ENCODE measurements around the gene GUCY2C.

The GUCY2C gene

DNA sequence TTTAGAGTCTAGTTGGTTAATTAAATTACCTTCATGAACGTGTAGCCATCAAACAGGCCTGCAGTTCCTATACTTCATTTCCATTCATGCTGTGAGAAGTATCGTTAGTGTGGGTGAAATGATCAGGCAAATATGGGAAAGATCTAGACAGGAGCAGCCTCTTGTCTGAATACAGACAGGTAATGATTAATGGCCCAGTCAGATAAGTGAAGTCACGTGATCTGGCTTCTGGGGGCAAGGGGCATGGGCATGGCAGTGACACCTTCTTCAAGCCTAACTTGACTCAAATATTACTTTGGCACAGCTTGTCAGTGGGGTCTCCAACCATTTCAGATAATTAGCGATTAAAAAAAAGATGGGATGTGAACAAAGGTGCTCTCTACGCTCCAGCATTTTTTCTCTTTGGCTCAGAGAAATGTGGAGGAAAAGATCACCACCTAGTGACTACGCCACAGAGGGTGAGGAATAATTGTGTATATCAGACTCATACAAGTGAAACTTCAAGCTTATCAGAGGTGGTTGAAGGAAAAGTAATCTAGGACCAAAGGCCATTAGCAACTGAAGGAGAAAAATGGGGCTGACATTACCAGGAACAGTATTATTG, 17.8 kb downstream of the GUCY2C start:
- no peak for DNase-seq (ENCODE audit: low read depth in 1 of 2, low spot score in 1 of 2)
- TF ChIP-seq SPI1 (IDR thresholded peaks at IDR 0.05; ENCODE audit: borderline replicate concordance, low read depth) (no peak), GABPA (IDR thresholded peaks at IDR 0.05; ENCODE audit: low read depth) (no peak), POLR2AphosphoS5 (IDR thresholded peaks at IDR 0.05; ENCODE audit: low read depth) (no peak)
- TF ChIP-seq, protein P1, sequence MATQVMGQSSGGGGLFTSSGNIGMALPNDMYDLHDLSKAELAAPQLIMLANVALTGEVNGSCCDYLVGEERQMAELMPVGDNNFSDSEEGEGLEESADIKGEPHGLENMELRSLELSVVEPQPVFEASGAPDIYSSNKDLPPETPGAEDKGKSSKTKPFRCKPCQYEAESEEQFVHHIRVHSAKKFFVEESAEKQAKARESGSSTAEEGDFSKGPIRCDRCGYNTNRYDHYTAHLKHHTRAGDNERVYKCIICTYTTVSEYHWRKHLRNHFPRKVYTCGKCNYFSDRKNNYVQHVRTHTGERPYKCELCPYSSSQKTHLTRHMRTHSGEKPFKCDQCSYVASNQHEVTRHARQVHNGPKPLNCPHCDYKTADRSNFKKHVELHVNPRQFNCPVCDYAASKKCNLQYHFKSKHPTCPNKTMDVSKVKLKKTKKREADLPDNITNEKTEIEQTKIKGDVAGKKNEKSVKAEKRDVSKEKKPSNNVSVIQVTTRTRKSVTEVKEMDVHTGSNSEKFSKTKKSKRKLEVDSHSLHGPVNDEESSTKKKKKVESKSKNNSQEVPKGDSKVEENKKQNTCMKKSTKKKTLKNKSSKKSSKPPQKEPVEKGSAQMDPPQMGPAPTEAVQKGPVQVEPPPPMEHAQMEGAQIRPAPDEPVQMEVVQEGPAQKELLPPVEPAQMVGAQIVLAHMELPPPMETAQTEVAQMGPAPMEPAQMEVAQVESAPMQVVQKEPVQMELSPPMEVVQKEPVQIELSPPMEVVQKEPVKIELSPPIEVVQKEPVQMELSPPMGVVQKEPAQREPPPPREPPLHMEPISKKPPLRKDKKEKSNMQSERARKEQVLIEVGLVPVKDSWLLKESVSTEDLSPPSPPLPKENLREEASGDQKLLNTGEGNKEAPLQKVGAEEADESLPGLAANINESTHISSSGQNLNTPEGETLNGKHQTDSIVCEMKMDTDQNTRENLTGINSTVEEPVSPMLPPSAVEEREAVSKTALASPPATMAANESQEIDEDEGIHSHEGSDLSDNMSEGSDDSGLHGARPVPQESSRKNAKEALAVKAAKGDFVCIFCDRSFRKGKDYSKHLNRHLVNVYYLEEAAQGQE (IDR thresholded peaks at IDR 0.05; ENCODE audit: insufficient replicate concordance, low read depth), result no peak
- TF ChIP-seq, protein P2, sequence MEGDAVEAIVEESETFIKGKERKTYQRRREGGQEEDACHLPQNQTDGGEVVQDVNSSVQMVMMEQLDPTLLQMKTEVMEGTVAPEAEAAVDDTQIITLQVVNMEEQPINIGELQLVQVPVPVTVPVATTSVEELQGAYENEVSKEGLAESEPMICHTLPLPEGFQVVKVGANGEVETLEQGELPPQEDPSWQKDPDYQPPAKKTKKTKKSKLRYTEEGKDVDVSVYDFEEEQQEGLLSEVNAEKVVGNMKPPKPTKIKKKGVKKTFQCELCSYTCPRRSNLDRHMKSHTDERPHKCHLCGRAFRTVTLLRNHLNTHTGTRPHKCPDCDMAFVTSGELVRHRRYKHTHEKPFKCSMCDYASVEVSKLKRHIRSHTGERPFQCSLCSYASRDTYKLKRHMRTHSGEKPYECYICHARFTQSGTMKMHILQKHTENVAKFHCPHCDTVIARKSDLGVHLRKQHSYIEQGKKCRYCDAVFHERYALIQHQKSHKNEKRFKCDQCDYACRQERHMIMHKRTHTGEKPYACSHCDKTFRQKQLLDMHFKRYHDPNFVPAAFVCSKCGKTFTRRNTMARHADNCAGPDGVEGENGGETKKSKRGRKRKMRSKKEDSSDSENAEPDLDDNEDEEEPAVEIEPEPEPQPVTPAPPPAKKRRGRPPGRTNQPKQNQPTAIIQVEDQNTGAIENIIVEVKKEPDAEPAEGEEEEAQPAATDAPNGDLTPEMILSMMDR (IDR thresholded peaks at IDR 0.05; ENCODE audit: insufficient read depth, low read length), result no peak
- H3K4me3 ChIP-seq (replicated peaks; ENCODE audit: insufficient read depth, low read length), result no peak overlapping the region

DNA sequence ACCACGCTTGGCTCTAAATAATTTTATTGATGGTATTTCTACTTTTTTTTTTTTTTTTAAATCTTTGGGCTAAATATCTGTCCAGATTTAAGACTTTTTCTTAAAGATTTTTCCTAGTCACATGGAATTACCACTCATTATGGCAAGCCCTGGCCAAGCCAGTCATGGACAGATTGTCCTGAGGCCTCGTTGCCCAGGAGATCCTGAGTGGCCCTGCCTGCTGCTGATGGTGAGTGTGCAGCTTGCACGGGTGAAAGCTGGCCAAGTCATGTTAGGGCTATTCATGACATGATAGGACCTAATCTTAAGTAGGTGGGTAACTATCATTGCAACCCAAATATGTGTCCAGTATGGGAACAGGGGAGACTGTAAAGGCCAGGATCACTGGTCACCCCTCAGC, 27.8 kb downstream of the GUCY2C start:
- no peak for DNase-seq (ENCODE audit: low read depth in 1 of 2, low spot score in 1 of 2)
- no peak for TF ChIP-seq GABPA (IDR thresholded peaks at IDR 0.05; ENCODE audit: low read depth)
- TF ChIP-seq, protein P1 (IDR thresholded peaks at IDR 0.05; ENCODE audit: insufficient replicate concordance, low read depth), result no peak
- TF ChIP-seq, protein P2 (IDR thresholded peaks at IDR 0.05; ENCODE audit: insufficient read depth, low read length), result no peak
- TF ChIP-seq POLR2AphosphoS5 (IDR thresholded peaks at IDR 0.05; ENCODE audit: low read depth), result no peak
- TF ChIP-seq SPI1 (IDR thresholded peaks at IDR 0.05; ENCODE audit: borderline replicate concordance, low read depth), result no peak
- H3K4me3 ChIP-seq (replicated peaks; ENCODE audit: insufficient read depth, low read length), result no peak overlapping the region

More for the DNA sequence above, 17.8 kb downstream of the GUCY2C start:
- Histone ChIP-seq H3K27me3 (ENCODE audit: insufficient read depth, poor library complexity, severe bottlenecking) (peaks cover 10% of the 10 kb centered on the region), H3K27ac (replicated peaks) (no peak overlapping the region)

DNA sequence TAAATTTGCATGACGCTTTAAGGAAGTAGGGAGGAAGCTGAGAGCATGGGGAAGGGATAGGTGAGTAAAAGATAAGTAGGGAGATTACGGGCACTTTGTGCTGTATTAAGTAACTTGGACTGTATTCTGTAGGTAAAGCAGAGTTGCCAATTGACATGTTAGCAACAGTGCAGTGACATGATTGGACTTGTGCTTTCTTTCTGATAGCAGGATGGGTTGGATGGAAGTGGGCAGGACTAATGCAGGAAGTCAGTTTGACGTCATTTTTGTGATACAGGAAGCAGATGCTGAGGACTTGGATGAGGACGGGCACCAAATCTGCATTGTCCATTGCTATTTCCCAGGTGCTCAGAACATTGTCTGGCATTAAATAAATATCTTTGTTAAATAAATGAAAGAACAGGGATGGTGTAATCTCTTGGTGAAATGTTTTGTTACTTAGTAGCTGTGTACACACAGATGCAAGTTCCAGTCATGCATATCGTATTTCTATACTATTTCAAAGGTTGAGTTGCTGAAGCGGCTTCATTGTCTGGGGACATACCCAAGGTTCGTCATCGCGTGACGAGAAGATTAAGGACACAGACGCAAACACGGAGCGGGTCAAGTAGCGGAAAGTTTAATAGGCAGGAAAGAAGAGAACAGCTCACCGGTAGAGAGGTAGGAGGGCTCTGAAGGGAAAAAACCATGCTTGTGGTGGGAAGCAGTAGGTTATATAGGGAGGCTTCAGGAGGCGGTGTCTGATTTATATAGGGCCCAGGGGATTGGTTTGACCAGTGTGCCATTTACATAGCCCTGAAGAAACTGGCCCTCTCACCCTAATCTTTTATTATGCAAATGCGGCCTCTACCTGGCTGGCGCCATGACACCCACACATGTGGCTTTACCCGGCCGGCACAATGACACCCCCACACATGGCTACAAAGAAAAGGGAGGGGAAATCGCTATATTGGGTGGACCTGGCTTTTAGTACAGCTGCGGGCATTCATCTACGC, 30.7 kb downstream of the GUCY2C start:
- H3K27ac ChIP-seq (replicated peaks), result no peak overlapping the region
- no peaks in the 10 kb centered on the region for H3K27me3 ChIP-seq (ENCODE audit: insufficient read depth, poor library complexity, severe bottlenecking)
- no peak for DNase-seq (ENCODE audit: low read depth in 1 of 2, low spot score in 1 of 2)
- TF ChIP-seq, protein P2 (IDR thresholded peaks at IDR 0.05; ENCODE audit: insufficient read depth, low read length), result no peak
- TF ChIP-seq SPI1 (IDR thresholded peaks at IDR 0.05; ENCODE audit: borderline replicate concordance, low read depth) (no peak), GABPA (IDR thresholded peaks at IDR 0.05; ENCODE audit: low read depth) (no peak), POLR2AphosphoS5 (IDR thresholded peaks at IDR 0.05; ENCODE audit: low read depth) (no peak)
- TF ChIP-seq, protein P1 (IDR thresholded peaks at IDR 0.05; ENCODE audit: insufficient replicate concordance, low read depth), result no peak
- H3K4me3 ChIP-seq (replicated peaks; ENCODE audit: insufficient read depth, low read length), result no peak overlapping the region

More for the DNA sequence above, 27.8 kb downstream of the GUCY2C start:
- no peak overlapping the region for H3K27ac ChIP-seq (replicated peaks)
- no peaks in the 10 kb centered on the region for H3K27me3 ChIP-seq (ENCODE audit: insufficient read depth, poor library complexity, severe bottlenecking)
